HG02678 (cell line): ENCODE measurements around the gene FCHSD2.
A peak's percentile ranks its signal among the peaks of the same experiment; 100 is the strongest.
"Not testable (repeated sequence)": the region's sequence is repeated elsewhere in the genome, so short reads cannot be mapped to it uniquely, and the experiment has no call there.

ENCODE experiments used
- ATAC-seq: cut with Tn5 transposase; IDR thresholded peaks from one replicate; pipeline ENCODE4 v1.9.1; 2021; ENCODE audit warnings: mild to moderate bottlenecking, moderate library complexity; ENCODE audit not compliant: unreplicated experiment

FCHSD2 gene

DNA sequence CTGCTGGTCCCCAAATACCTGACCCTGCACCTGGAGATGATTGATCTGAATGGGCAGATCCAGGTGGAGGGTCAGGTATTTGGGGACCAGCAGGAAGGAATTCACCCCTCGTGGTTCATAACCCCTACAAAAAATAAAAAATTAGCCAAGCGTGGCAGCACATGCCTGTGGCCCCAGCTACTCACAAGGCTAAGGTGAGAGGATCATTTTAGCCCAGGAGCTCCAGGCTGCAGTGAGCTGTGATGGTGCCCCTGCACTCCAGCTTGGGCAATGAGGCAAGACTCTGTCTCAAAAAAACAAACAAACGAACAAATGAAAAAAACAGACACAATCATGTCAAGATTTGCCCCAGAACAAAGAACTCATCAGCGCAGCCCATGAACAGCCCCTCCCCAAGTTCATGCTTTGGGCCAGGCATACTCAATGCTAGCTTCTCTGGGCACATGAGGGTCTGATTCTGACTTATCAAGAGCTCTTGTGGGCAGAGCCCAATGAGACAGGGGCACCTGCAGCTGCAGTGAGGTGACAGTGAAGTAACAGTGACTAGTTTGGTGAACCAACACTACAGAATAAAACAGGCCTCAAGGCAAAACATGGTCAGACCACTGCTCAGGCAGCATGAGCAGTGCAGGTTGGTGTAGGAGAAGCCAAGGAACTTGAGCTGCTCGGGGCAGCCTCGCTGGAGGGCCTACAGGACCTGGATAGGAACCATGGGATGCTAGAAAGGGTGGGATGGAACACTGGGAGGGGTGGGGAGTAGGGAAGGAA, 10.2 kb upstream of the FCHSD2 start:
- no peak for ATAC-seq

DNA sequence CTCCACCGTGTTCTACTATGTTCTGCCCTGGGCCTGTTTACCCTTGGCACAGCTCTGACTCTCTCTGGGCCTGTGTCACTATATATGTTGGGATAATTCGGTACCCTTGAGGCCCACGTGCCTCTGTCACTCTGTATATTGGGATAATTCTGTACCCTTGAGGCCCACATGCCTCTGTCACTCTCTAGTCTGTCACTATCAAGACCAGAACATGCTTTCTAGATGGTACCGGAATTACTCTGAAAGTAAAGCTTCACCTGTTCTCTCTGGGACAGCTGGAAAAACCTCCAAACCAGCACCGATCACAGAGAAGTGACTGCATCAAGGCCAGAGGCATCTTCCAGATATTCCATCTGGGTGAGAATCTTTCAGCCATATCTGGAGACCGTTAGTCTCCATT, 9.3 kb upstream of the FCHSD2 start:
- ATAC-seq: no peak

DNA sequence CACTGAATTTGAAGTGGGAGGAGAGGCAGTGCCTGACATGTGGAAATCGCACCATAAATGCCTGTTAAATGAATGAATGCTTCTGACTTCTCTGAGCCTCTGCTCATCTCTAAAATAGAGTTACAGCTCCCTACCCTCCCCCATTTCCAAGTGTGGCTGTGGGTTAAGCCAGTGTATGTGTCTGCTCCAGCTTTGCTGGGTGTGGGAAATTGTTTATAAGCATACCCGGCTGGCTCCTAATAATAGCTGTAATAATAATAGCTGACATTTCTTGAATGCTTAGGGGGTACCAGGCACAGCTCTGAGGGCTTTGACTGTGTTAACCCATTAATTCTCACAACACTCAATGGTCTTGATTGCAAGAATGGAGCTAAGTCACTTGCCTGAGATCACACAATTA, 7.0 kb upstream of the FCHSD2 start:
- no peak for ATAC-seq

DNA sequence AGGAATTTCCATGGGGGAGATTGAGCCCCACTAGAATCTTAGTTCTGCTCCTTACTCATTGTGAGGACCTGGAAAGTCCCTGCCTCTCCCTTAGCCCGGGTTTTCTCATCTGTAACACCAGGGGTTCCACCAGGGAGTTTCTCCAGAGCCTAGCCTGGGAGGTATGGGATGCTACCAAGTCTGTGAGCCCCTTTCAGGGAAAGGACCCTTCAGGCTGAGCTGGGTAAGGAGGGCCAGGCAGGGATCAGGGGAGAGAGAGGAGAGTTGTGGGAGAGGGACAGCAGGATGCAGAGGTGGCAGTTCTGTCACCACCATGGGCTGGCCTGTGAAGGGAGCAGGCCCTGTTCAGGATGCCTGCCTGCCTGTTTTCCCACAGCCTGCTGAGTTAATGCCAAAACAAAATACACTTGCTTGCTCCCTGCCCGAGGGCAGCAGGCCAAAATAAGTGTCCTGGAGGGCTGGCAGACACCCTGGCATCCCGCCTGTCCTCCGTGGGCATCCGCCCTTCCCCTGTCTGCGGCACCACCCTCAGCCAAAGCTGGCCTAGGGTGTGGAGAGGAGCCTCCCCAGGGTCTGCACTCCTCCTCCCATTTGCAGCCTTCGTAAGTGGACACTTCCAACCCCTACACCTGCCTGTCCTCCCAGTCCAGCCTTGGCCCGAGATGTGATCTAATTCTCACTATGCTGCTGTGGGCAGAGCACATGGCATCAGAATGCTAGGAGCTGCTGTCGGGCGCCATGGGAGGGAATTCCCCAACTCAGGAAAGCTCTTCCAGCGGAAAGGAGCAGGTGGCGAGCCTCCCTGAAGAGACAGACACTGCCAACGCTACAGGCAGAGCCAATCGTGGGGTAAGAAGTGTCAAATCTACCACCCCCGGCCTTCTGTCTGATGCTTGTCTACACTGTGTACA, 5.9 kb upstream of the FCHSD2 start:
- no peak for ATAC-seq

DNA sequence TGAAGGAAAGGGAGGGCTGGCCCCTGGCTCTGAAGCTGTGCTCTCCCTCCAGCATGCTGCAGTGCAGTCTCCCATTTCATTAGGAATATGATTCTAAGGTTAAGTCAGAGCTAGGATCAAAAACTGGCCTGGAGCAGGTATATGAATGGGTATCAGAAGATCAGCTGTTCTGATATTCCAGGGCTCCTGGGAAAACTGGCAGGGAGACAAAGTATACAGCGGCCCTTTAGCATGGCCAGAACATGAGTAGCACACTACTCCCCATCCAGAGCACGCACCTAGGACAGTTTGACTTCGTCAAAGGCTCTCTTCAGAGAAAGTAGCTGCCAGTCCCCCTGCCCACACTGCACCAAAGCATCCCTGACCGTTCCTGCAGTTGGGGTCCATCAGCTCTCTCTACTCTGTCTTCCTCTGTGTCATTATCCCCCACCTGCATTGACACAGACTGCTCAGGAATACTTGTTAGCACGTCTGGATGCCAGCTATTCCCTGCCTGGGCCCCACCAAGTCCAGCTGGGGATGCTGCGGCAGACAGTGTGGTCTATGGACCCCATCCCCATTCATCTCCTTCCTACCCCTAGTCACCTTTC, 4.0 kb upstream of the FCHSD2 start:
- ATAC-seq: no peak

DNA sequence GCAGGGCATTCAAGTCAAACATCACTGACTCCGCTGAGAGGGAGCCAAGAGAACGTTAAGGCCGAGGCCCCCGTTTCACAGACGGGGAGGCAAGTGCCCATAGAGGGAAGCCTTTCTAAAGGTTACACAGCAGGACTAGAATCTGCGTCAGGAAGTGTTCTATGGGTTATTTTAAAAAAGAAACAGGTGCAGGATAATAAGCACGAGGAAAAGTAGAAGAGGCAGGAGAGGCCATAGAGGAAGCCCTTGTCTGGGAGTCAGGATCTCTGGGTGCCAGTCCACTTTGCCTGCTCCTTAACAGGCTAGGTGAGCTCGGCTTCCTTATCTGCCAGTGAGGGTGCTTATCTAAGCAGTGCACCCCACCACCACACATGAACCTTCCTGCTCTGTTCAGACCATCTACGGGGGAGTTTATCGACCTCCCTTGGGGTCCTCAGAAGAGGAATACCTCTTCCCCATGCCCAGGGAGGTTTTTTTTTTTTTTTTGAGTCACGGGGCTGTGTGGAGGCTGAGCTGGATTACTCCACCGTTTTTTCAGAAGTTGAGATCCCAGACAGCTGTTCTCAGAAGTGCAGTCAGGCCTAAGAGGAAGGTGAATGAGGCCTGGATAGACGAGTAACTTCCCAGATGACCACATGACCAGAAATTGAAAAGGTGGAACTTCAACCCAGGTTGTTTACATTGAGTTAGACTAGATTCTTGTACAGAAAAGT, 1.2 kb upstream of the FCHSD2 start:
- ATAC-seq: peak; percentile 3

DNA sequence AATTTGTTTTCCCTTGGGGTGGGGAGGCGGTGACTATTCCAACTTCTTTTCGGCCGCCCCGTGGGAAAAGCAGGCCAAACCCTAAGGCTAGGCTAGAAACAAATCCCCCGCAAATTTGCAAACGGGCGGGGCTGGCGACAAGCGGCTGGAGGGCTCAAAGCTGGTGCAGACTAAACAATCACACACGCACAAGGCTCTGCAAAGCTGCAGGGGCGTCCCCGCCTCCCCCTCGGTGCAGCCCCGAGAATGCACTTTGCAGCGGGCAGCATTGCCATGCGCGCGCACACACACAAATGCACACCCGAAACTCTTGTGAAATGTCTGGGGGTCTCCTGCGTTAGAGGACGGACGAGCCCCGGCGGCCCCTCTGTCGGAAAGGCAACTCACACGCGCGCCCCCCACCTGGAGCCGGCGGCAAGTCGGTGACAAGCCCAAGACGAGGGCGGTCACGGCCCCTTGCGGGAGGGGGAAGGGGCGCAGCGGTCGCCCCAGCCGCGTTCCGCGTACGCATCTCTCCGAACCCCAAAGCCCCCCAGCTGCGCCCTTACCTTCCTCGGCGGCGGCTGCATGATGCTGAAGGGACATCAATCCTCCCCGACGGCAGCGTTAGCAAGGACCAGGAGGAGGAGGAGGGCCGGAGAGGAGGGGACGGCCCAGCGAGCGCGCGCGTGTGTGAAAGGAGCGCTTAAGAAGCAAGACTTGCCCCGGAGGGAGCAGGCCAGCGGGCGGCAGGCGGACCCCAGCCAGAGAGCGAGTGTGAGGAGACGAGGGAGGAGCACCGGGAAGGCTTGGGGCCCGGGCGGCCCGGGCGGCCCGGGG, 600 bp downstream of the FCHSD2 start:
- peak; percentile 31 for ATAC-seq

DNA sequence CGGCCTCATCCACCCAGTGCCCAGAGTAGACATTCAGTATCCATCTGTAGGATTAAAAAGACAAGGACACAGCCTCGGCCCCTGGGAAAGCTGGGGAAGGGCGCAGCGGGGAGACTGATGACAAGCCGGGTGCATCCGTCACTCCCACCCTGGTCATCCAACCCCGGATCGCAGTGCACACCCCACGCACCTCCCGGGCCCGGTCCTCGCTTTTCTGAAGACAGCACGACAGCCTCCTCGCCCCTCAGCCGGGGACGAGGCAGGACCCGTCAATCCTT, 1.1 kb downstream of the FCHSD2 start:
- ATAC-seq: no peak

DNA sequence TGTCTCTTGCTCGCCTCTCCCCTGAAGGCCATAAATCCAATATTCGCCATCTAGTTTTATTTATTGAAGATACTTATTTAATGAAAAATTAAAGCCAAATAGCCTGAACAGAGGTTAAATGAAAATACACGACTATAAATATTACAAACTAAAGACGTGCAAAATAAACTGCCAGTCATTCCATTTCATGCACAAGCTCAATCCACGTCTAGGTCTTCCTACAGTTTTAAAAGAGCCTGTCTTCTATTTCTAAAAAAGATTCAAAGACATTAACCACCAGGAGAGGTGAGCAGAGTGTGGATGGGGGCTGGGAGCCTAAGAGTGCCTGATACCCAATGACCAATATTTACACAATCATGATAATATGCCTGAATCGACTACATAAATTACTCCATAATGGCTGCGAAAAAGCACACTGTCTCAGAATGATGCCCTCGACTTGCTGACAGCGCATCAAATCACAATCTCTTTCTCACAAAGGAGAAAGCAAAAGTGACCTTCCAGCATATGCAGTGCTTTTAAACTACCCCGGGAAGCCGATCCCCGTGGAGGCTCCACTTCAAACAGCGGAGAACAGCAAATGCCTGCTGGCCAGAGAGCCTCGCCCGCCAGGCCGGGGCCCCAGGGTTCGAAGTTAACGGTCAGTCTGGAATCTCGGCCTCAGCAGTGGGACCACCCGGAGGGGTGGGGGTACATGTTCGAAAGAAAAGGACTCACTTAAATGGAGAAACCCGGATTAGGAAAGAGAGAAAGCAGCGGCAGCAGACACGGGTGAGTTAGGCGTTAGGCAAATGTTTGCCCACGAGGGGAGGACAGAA, 1.7 kb downstream of the FCHSD2 start:
- no peak for ATAC-seq

DNA sequence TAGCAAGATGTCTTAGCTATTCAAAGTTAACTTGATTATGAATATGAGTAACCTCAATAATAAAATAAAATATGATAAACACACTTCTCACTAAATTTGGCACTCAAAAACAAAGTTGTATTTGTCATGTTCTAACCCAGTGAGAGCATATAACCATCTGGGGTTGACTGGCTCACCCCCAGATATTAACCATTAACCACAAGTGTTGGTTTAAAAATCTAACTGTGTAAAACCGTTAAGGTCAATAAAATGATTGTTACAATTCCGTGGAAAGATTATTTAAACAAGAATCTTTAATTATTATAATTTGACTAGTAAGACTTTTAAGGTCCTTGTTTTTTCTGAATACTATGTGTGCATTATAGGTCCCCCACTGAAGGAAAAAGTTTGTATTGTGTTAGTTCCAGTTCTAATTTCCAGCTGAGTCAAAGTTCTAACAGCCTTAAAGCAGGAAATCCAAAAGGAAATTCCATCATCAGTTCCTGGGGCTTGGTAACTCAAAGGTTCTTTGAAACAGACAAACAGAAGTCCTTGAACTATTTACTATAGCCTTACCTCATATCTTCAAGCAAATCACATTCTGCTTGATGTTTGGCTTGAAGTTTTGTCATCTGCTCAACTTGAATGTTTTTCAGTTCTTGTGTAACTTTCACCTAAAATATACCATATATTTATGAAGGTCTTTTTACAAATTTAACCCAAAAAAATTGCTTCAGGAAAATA, 2.5 kb downstream of the FCHSD2 start:
- no peak for ATAC-seq

DNA sequence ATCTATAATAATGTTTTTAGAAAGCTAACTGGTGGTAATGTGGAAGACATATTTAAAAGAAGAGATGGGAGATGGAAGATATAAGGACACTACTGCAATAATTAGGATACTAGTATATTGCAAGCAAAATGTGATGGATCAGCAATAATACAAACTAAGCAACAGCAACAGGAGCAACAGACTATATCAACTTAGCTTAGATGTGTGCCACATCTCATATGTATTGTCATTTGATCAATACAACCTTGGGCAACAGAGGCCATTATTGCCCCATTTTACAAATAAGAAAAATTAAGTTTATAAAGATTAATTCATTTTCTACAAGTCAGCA, 4.2 kb downstream of the FCHSD2 start:
- no peak for ATAC-seq

DNA sequence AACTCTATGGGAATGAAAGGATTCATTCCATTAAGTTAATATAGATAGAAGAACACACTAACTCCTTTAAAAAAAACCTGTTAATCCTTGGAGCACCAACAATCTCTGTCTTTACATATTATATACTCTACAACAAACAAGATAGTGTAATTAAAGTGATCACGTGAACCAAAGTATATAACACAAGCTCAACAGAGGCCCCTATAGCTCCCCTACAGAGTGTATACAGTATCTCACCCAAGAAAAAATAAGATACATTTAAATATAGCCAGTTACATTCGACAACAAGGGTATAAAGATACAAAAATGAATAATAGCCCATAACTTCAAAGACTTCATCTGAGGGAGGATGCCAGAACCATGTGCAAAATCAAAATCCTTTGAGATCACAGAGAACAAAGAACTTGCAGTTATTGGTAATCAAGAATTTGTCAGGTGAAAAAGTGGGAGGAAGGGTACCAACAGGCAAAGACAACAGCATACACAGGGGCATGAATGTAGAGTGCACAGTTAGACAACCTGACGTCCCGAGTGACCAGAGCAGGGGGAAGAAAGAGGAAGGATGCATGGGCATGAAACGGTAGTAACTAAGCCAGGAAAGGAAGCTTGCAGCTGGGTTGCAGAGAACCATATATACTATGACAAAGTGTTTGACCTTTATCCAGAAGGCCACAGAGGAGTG, 4.7 kb downstream of the FCHSD2 start:
- ATAC-seq: no peak

DNA sequence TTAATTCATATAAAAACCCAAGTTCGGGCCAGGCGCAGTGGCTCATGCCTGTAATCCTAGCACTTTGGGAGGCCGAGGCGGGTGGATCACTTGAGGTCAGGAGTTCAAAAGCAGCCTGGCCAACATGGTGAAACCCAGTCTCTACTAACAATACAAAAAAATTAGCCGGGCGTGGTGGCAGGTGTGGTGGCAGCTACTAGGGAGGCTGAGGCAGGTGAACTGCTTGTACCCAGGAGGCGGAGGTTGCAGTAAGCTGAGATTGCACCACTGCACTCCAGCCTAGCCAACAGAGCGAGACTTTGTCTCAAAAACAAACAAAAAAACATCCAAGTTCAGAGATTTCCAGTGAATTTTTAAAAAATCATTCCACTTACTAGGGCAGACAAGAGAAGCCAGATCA, 5.4 kb downstream of the FCHSD2 start:
- ATAC-seq: not testable (repeated sequence)

DNA sequence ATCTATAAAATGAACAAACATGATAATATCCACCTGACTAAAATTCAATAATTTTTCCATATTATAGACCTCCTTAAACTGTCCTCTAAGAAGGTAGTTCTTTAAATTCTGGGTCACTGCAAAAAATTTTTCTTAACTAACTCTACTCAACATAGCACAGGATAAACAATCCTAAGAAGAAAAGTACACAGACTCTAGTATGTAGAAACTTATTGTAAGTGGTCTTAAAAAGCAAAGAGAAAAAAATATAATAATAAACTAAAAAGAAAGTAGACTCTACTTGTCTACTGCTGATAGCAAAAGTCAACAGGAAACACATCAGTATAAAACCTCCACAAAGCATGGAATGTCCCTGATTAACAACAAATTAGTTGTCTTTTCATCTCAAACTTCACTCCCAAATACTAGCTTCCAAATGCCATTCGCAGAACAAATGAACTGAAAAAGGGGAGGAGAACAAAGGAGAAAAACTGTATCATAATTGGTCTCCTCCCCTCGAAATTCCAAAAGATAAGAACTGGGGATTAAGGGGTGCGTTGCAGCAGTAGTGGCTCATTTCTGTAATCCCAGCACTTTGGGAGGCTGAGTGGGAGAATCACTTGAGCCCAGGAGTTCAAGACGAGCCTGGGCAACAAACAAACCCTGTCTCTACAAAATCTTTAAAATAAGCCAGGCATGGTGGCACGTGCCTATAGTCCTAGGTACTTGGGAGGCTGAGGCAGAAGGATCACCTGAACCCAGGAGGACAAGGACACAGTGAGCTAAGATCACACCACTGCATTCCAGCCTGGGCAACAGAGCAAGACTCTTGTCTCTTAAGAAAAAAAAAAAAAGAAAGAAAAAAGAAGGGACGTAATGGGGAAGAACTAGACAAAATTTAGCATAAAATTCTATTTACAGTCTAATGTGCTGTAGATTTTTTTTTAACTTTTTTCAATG, 6.5 kb downstream of the FCHSD2 start:
- ATAC-seq: no peak

DNA sequence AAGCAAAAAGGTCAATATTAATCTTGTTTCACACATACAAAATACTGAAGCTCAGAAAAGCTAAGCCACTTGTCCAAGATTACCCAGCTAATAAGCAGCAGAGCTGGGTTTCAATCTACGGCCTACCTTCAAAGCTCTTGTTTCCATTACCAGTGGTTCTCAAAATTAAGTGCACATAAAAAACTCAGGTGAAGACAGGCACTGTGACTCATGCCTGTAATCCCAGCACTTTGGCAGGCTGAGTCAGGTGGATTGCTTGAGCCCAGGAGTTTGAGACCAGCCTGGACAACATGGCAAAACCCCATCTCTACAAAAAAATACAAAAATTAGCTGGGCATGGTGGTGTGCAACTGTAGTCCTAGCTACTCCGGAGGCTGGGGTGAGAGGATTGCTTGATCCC, 9.8 kb downstream of the FCHSD2 start:
- not testable (repeated sequence) for ATAC-seq

DNA sequence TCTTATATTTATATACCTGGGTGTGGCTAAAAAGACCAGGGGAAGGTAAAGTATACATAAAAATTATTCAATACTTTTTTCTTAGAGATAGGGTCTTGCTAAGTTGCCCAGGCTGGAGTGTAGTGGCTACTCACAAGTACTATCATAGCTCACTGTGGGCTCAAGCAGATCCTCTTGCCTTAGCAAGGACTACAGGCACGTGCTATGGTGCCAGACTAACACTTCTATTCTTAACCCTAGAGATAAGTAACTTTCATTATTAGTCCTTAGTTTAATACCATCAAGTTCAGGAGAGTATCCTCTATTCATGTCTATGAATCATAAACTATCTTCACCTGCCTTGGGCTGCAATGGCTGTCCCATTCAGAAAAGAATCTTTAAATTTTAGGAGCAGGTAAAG, 11.9 kb downstream of the FCHSD2 start:
- ATAC-seq: no peak

DNA sequence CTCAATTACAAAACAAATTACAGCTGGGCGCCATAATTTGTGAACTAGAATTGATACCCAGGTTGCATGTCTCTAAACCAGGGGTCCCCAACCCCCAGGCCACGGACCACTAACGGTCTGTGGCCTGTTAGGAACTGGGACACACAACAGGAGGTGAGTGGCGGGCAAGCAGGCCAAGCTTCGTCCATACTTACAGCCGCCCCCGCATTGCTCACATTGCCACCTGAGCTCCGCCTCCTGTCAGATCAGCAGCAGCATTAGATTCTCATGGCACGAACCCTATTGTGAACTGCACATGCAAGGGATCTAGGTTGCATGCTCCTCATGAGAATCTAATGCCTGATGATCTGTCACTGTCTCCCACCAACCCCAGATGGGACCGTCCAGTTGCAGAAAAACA, 12.9 kb downstream of the FCHSD2 start:
- no peak for ATAC-seq
